GM12891 (cell line): ENCODE data around the gene FZD10.

Experiments
- POLR2A ChIP-seq: IDR thresholded peaks from 2 replicates; pipeline ENCODE4 v1.6.1; 2011; ENCODE audit warnings: low read depth, low read length, control low read depth
- POLR2AphosphoS5 ChIP-seq: IDR thresholded peaks from 2 replicates; pipeline ENCODE4 v1.6.1; 2011; ENCODE audit warnings: low read depth, low read length, control low read depth
- TAF1 ChIP-seq: IDR thresholded peaks from 2 replicates; pipeline ENCODE4 v1.6.1; 2011; ENCODE audit warnings: low read depth, low read length, control low read depth

- TF ChIP-seq POLR2A: no peak
- TF ChIP-seq TAF1: no peak
- no peak for TF ChIP-seq POLR2AphosphoS5
These were observed 3.6 kb upstream of the FZD10 start for GRCh38 chr12:130158754-130159059.
